Measurements from ENCODE around the gene MYCBP2. TPM values are rescaled to one million over a fixed set of nuclear protein-coding genes. Genes with fewer than 3 reads are reported as not detected.

The MYCBP2 gene
- total RNA-seq, 1 experiment from 2014 or later: 22.0 TPM

DNA sequence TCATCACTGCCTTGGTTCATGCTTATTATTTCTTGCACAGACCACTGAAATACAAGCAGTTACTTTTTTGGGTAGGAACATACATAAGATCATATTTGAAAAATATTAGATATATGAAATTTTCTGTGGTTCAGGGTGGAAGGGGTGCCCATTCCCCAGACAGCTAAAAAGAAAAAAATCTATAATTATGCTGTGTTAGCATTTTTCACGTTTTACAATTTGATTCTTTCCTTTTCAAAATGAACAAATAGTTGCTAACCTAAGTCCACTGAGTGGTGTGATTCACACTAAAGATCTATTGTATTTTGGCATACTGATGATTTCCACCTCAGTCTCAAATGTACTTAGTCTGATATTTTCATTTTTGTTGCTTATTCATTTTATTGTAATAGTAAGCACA lies 233.2 kb downstream of the MYCBP2 start:
- Mint-ChIP-seq H3K36me3 (ENCODE audit: insufficient read depth, unreplicated experiment) (no peaks in the 10 kb centered on the region), H3K27me3 (ENCODE audit: unreplicated experiment) (no peaks in the 10 kb centered on the region), H3K4me1 (ENCODE audit: low read depth, unreplicated experiment) (no peaks in the 10 kb centered on the region), H3K9me3 (ENCODE audit: low read depth, unreplicated experiment) (no peaks in the 10 kb centered on the region), H3K4me3 (ENCODE audit: low read depth, unreplicated experiment) (no peak overlapping the region), H3K27ac (ENCODE audit: unreplicated experiment) (no peak overlapping the region)
- CTCF ChIA-PET: no interaction called here
- BruUV-seq (replicated peaks): no TSS peak
- intact Hi-C loops (cut with micrococcal nuclease; ENCODE audit: unreplicated experiment): no loop called here
- TF ChIP-seq, protein P1, sequence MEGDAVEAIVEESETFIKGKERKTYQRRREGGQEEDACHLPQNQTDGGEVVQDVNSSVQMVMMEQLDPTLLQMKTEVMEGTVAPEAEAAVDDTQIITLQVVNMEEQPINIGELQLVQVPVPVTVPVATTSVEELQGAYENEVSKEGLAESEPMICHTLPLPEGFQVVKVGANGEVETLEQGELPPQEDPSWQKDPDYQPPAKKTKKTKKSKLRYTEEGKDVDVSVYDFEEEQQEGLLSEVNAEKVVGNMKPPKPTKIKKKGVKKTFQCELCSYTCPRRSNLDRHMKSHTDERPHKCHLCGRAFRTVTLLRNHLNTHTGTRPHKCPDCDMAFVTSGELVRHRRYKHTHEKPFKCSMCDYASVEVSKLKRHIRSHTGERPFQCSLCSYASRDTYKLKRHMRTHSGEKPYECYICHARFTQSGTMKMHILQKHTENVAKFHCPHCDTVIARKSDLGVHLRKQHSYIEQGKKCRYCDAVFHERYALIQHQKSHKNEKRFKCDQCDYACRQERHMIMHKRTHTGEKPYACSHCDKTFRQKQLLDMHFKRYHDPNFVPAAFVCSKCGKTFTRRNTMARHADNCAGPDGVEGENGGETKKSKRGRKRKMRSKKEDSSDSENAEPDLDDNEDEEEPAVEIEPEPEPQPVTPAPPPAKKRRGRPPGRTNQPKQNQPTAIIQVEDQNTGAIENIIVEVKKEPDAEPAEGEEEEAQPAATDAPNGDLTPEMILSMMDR (IDR thresholded peaks at IDR 0.05; ENCODE audit: unreplicated experiment): no peak
- DNase-seq: no peak

- intact Hi-C loops (cut with micrococcal nuclease; ENCODE audit: unreplicated experiment): no loop called here
- CTCF ChIA-PET: no interaction called here
- no peak overlapping the region for H3K27ac Mint-ChIP-seq (ENCODE audit: unreplicated experiment)
- no peak overlapping the region for H3K4me3 Mint-ChIP-seq (ENCODE audit: low read depth, unreplicated experiment)
- BruUV-seq (replicated peaks): no TSS peak
- H3K4me1 Mint-ChIP-seq (ENCODE audit: low read depth, unreplicated experiment): no peaks in the 10 kb centered on the region
- no peaks in the 10 kb centered on the region for H3K9me3 Mint-ChIP-seq (ENCODE audit: low read depth, unreplicated experiment)
- DNase-seq: no peak
- TF ChIP-seq, protein P1 (IDR thresholded peaks at IDR 0.05; ENCODE audit: unreplicated experiment): no peak
- no peaks in the 10 kb centered on the region for H3K36me3 Mint-ChIP-seq (ENCODE audit: insufficient read depth, unreplicated experiment)
- no peaks in the 10 kb centered on the region for H3K27me3 Mint-ChIP-seq (ENCODE audit: unreplicated experiment)
Measured at GRCh38 chr13:77084755-77085154, 242.1 kb downstream of the MYCBP2 start.

- Mint-ChIP-seq H3K4me3 (ENCODE audit: low read depth, unreplicated experiment) (no peak overlapping the region), H3K9me3 (ENCODE audit: low read depth, unreplicated experiment) (no peaks in the 10 kb centered on the region), H3K36me3 (ENCODE audit: insufficient read depth, unreplicated experiment) (no peaks in the 10 kb centered on the region), H3K27me3 (ENCODE audit: unreplicated experiment) (no peaks in the 10 kb centered on the region), H3K27ac (ENCODE audit: unreplicated experiment) (no peak overlapping the region), H3K4me1 (ENCODE audit: low read depth, unreplicated experiment) (no peaks in the 10 kb centered on the region)
- intact Hi-C loops (cut with micrococcal nuclease; ENCODE audit: unreplicated experiment): no loop called here
- CTCF ChIA-PET: no interaction called here
- TF ChIP-seq, protein P1 (IDR thresholded peaks at IDR 0.05; ENCODE audit: unreplicated experiment): no peak
- no peak for DNase-seq
- BruUV-seq (replicated peaks): no TSS peak
Measured at GRCh38 chr13:77079902-77080413, 246.9 kb downstream of the MYCBP2 start.

DNA sequence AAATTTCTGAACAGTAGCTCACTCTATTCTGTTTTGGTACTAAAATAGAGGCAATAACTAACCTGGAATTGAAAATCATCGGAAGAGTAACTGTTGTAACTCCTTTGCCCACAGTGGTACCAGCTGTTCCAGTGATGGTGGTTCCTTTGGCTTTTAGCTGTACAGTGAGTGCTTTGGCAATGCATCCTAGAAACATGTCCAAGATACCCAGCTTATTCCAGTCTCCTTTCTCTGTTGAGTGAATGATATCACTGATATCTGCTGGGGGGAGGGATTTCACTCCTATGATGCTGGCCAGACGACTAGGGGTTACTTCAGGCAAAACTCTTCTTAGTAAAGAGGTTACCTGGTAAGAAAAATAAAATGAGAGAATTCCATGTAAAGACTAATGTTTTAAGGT lies 259.4 kb downstream of the MYCBP2 start:
- Mint-ChIP-seq H3K27ac (ENCODE audit: unreplicated experiment) (no peak overlapping the region), H3K4me3 (ENCODE audit: low read depth, unreplicated experiment) (no peak overlapping the region)
- CTCF ChIA-PET: no interaction called here

More for the DNA sequence above, 259.4 kb downstream of the MYCBP2 start:
- Mint-ChIP-seq H3K4me1 (ENCODE audit: low read depth, unreplicated experiment) (no peaks in the 10 kb centered on the region), H3K9me3 (ENCODE audit: low read depth, unreplicated experiment) (no peaks in the 10 kb centered on the region), H3K27me3 (ENCODE audit: unreplicated experiment) (no peaks in the 10 kb centered on the region), H3K36me3 (ENCODE audit: insufficient read depth, unreplicated experiment) (no peaks in the 10 kb centered on the region)
- BruUV-seq (replicated peaks): no TSS peak
- TF ChIP-seq, protein P1 (IDR thresholded peaks at IDR 0.05; ENCODE audit: unreplicated experiment): no peak
- intact Hi-C loops (cut with micrococcal nuclease; ENCODE audit: unreplicated experiment): no loop called here
- no peak for DNase-seq

Measured in Calu3 (cell line).